Endodermal cell (in vitro differentiated cells): ENCODE results near the gene DNAJC3. TPM values are rescaled to one million over a fixed set of nuclear protein-coding genes. Genes with fewer than 3 reads are reported as not detected.

Experiments
- DNase-seq: peaks from one replicate; pipeline ENCODE4 v3.0.0-alpha.2; 2017
- H3K27ac ChIP-seq: 2 replicates; pipeline ENCODE4 v1.5.1; 2013; ENCODE audit warnings: mild to moderate bottlenecking, low read depth, low read length, moderate library complexity
- H3K27me3 ChIP-seq: 2 replicates; pipeline ENCODE4 v1.6.1; 2013; ENCODE audit warnings: mild to moderate bottlenecking, low read length, moderate library complexity; ENCODE audit not compliant: insufficient read depth, control insufficient read depth, poor library complexity, severe bottlenecking
- H3K36me3 ChIP-seq: 2 replicates; pipeline ENCODE4 v1.7.0; 2013; ENCODE audit warnings: mild to moderate bottlenecking, low read length, moderate library complexity; ENCODE audit not compliant: control insufficient read depth, insufficient read depth
- H3K4me1 ChIP-seq: one replicate; pipeline ENCODE4 v1.7.0; 2013; ENCODE audit warnings: low read length; ENCODE audit not compliant: control insufficient read depth, insufficient read depth
- H3K4me3 ChIP-seq: 2 replicates; pipeline ENCODE4 v1.5.1; 2013; ENCODE audit warnings: mild to moderate bottlenecking, low read length, moderate library complexity
- H3K9ac ChIP-seq: 2 replicates; pipeline ENCODE4 v1.6.1; 2013; ENCODE audit warnings: mild to moderate bottlenecking, low read length, moderate library complexity; ENCODE audit not compliant: poor library complexity, severe bottlenecking; ENCODE audit errors: extremely low read depth
- H3K9me3 ChIP-seq: 2 replicates; pipeline ENCODE4 v1.6.1; 2013; ENCODE audit warnings: mild to moderate bottlenecking, low read length, moderate library complexity; ENCODE audit not compliant: control insufficient read depth
- H3K27ac Mint-ChIP-seq: 2 replicates; pipeline ENCODE4 v1.8.0; 2020; ENCODE audit warnings: mixed read lengths
- H3K27me3 Mint-ChIP-seq: 2 replicates; pipeline ENCODE4 v1.8.0; 2021; ENCODE audit warnings: mild to moderate bottlenecking, mixed read lengths; ENCODE audit not compliant: insufficient read depth
- H3K36me3 Mint-ChIP-seq: 2 replicates; pipeline ENCODE4 v1.8.0; 2020; ENCODE audit warnings: low read depth, mixed read lengths
- H3K4me1 Mint-ChIP-seq: 2 replicates; pipeline ENCODE4 v1.8.0; 2020; ENCODE audit warnings: mixed read lengths
- H3K4me3 Mint-ChIP-seq: 2 replicates; pipeline ENCODE4 v1.8.0; 2020; ENCODE audit warnings: mild to moderate bottlenecking, moderate library complexity, mixed read lengths
- H3K9me3 Mint-ChIP-seq: 2 replicates; pipeline ENCODE4 v1.8.0; 2020; ENCODE audit warnings: mild to moderate bottlenecking, mixed read lengths
- CTCF ChIP-seq: fragments of 200-600 bp; sonication (generic); conservative IDR thresholded peaks from 2 replicates; pipeline ENCODE4 v1.5.0; 2021; ENCODE audit warnings: antibody characterized with exemption, mild to moderate bottlenecking
- WGBS, 2 experiments: methylation state at CpG; one replicate each; pipeline versions ENCODE4 v1.1.5 to v1.1.7; 2013; ENCODE audit warnings: missing lambda C conversion rate in 2 of 2, mixed read lengths in 1 of 2; ENCODE audit not compliant: insufficient coverage in 1 of 2, insufficient read length in 1 of 2; 5-methylcytosine and 5-hydroxymethylcytosine counted together
- total RNA-seq, 2 donors: library from RNA; stranded (reverse); fragmentation: NEBNext Ultra II Directional in 1 of 2; extraction: Animal tissue kit (Norgen Biotek cat#: 25700) in 1 of 2; gene quantifications; 2 replicates in 1 of 2; 3 replicates in 1 of 2; pipeline ENCODE4 v1.2.1, GENCODE V29; 2021

Gene DNAJC3
- total RNA-seq, 2 donors from 2014 or later: 20.6 to 31.5 TPM

DNA sequence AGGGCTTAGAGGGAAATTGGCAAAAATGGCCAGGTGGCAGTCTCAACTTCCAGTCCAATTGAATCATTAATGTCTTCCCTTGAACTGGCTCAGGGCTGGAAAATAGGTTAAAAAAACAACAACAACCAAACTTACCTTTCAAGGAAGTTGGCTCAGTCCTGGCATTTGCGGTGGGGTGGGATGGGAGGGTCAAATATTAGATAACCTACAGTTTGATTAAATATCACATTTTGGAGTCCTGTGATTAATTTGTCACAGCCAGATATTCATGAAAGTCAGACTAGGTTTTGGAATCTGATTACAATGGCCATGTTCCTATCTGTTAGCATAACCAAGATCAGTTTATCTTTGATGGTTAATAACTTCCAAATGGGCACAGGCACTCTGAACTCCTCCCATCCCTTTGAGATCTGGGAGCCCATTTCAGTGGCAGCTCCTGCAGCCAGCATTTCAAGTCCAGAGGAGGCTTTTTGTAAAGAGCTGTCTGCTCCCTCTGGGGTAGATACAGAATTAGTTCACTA is 24.6 kb upstream of the DNAJC3 start:
- Histone ChIP-seq H3K9ac (no peak overlapping the region), H3K4me3 (no peak overlapping the region), H3K36me3 (no peaks in the 10 kb centered on the region), H3K27me3 (no peaks in the 10 kb centered on the region), H3K9me3 (peaks cover 35% of the 10 kb centered on the region), H3K27ac (no peak overlapping the region), H3K4me1 (no peaks in the 10 kb centered on the region)
- Mint-ChIP-seq H3K27ac (no peak overlapping the region), H3K9me3 (peaks cover 37% of the 10 kb centered on the region), H3K27me3 (peaks cover 4% of the 10 kb centered on the region), H3K36me3 (no peaks in the 10 kb centered on the region), H3K4me1 (no peaks in the 10 kb centered on the region), H3K4me3 (no peak overlapping the region)
- no peak for DNase-seq
- TF ChIP-seq CTCF: no peak
- 100% methylated on average over 1 of the region's 1 CpG; no CpG with 5 or more reads in 1 of the 2 experiments for WGBS, 2 experiments

- WGBS, 2 experiments: 72 to 78% methylated on average over 2 to 3 of the region's 3 CpGs
Measured at GRCh38 chr13:95652821-95653220, 24.1 kb upstream of the DNAJC3 start.

DNA sequence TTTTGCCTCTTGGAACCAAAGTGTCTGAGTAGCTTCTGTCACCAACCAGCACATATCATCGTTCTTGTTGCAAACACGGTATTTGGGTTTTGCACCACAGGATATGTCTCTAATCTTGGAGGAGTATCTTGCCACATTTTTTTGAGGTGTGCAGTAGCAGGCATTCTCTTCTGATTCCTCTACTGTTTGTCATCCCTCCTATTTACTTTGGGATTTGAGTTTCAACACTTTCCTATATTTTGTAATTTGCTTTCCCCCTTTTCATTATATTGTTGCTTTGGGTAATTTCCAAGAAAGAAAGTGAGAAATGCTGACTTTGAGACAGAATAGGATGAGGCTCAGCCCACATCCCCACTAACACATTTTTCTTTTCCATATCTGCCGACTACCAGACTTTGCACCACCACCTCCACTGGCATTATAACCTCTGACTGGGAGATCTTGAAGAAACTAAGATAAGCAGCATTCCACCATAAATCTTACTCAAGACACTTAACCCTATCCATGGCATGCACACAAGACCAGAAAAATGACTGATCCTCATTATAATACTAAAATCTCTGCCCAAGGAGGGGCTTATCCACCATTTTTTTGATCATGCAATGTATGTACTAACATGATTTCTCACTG is 20.4 kb upstream of the DNAJC3 start:
- Mint-ChIP-seq H3K27me3 (peaks cover 2% of the 10 kb centered on the region), H3K36me3 (no peaks in the 10 kb centered on the region), H3K27ac (no peak overlapping the region), H3K4me3 (no peak overlapping the region), H3K4me1 (no peaks in the 10 kb centered on the region), H3K9me3 (peaks cover 16% of the 10 kb centered on the region)
- H3K36me3 ChIP-seq: no peaks in the 10 kb centered on the region
- WGBS, 2 experiments: 91 to 100% methylated on average over 1 to 3 of the region's 3 CpGs
- H3K9me3 ChIP-seq: peaks cover 13% of the 10 kb centered on the region
- no peak overlapping the region for H3K4me3 ChIP-seq
- H3K4me1 ChIP-seq: no peaks in the 10 kb centered on the region
- no peak overlapping the region for H3K9ac ChIP-seq
- no peak for TF ChIP-seq CTCF
- DNase-seq: no peak
- no peaks in the 10 kb centered on the region for H3K27me3 ChIP-seq
- H3K27ac ChIP-seq: no peak overlapping the region

More at GRCh38 chr13:95652821-95653220, 24.1 kb upstream of the DNAJC3 start:
- no peak for TF ChIP-seq CTCF
- Mint-ChIP-seq H3K36me3 (no peaks in the 10 kb centered on the region), H3K27ac (no peak overlapping the region), H3K27me3 (peaks cover 4% of the 10 kb centered on the region), H3K9me3 (peaks cover 37% of the 10 kb centered on the region), H3K4me3 (no peak overlapping the region), H3K4me1 (no peaks in the 10 kb centered on the region)
- no peaks in the 10 kb centered on the region for H3K4me1 ChIP-seq
- H3K9me3 ChIP-seq: peaks cover 35% of the 10 kb centered on the region
- no peak overlapping the region for H3K9ac ChIP-seq
- no peaks in the 10 kb centered on the region for H3K27me3 ChIP-seq
- H3K36me3 ChIP-seq: no peaks in the 10 kb centered on the region
- H3K27ac ChIP-seq: no peak overlapping the region
- peak; percentile 71 for DNase-seq
- H3K4me3 ChIP-seq: no peak overlapping the region
